HG03045 (cell line): ENCODE measurements around the gene ENTPD3.

Experiments
- ATAC-seq: cut with Tn5 transposase; IDR thresholded peaks from one replicate; pipeline ENCODE4 v1.9.1; 2021; ENCODE audit warnings: mild to moderate bottlenecking, moderate library complexity; ENCODE audit not compliant: unreplicated experiment

Gene ENTPD3, protein sequence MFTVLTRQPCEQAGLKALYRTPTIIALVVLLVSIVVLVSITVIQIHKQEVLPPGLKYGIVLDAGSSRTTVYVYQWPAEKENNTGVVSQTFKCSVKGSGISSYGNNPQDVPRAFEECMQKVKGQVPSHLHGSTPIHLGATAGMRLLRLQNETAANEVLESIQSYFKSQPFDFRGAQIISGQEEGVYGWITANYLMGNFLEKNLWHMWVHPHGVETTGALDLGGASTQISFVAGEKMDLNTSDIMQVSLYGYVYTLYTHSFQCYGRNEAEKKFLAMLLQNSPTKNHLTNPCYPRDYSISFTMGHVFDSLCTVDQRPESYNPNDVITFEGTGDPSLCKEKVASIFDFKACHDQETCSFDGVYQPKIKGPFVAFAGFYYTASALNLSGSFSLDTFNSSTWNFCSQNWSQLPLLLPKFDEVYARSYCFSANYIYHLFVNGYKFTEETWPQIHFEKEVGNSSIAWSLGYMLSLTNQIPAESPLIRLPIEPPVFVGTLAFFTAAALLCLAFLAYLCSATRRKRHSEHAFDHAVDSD

DNA sequence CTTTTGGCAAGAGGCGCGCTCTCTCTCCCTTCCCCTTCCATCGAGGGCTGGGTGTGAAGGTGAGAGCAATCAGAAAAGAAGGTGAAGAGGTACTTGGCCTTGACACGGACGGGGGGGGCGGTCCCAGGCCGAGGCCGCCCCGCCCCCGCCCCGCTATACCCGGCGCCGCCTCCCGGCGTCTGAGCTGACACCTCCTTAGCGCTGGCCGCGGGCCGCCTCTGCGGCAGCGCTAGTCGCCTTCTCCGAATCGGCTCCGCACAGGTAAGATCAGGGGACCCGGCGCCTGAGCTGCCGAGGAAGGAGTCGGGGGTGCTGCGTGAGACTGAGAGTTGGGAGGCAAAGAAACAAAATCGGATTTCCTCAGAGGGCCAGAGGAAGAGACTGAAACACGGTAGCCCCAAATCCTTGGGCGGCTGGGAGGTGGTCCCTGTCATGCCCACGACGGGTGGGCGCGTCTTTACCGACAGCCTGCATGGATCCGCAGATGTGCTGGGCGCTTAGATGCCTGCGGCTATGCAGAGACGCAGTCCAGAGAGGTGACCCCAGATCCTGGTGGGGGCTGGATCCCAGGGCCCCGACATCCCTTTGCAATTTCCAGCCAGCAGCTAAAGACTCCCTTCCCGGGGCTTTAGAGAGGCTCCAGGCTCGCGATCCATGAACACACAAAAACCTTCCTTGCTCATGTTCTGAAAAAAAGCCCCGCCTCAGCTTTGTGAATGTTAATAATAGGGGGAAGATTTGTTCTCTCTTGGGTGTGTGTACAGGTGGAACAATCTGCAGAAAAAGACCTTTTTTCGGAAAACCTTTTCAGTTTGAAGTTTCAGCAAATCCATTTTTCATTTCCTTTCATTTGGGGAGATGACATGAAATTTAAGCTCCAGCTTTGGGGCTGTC, at the start of gene ENTPD3:
Gene ENTPD3 (plus strand): TSS at position 184 of the 894 bp plus-strand sequence. CDS start 874 bp downstream, outside the sequence.
- ATAC-seq, result no peak

DNA sequence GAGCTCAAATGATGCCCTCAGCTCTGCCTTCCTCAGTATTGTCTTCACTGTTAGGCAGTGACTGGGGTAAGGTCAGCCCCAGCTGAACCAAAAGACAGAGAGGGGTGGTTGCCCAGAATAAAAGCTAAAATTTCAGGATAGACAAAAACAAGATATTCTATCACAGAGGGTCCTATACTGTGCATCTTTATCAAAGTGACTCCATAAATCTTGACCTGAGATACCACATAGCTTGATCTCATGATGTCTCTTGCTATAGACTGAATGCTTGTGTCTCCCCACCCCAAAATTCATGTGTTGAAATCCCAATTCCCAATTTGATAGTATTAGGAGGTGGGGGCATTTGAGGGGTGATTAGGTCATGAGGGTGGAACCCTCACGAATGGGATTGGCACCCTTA, 47.1 kb upstream of the ENTPD3 start:
- no peak for ATAC-seq

DNA sequence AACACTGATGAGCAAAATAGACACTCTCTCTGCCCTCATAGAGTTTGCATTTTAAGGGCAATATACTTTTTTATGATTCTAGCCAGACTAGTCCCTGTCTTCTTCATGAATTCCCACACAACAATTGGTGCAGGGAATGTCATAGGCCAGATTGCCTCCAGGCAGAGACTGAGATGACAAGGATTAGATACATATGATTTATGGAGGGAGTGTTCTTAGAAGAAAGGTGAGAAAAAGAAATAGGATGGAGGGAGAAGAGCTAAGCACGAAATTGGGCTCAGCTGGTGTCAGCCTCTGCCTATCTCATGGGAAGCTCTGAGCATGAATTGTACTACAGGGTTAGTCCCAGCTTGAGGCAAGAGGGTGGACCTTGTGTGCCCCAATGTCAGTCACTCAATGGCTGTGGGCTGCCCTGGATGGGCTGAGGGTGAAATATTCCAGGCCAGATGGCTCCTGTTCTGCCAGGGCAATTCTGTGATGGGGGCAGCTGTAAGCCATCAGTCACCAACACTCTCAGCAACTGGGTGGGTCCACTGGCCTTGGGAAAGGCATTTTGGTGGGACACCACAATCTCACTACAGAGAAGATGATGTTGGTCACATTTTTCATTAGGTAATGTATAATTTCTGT, 46.3 kb upstream of the ENTPD3 start:
- ATAC-seq, result no peak

DNA sequence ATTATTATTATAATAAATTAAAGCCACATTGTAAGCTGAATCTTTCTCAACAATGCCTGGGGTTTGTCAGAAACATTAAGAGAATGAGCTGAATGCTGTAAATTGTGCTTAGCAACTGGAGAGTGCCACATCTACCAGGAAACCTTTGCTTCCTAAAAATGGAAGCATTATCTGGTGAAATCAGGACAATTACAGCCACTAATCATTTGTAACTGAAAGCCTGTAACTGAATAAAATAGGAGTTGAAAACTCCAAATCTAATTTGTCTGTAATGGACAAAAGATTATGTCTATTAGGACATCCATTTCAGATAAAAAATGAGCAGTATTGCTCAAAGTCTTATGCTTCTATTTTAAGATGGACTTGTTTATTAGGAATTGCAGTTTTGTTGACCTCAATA, 45.3 kb upstream of the ENTPD3 start:
- no peak for ATAC-seq

DNA sequence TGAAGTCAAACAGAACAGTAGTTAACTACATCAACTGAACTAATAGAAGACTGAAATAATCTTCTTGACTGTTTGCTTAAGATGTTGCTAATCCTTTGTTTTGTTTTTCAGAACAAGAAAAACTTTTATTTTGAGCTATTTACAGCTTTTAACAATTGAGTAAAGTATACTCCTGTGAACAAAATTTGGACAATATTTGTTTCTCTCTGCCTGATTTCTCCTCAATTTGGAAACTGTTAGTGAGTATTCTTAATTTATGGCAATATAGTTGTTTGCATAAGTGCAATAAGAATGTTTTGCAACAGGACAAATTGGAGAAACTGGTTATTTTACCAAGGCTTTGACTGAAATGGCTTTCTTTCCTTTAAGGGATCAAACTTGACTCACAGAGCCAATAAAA, 36.5 kb upstream of the ENTPD3 start:
- no peak for ATAC-seq

DNA sequence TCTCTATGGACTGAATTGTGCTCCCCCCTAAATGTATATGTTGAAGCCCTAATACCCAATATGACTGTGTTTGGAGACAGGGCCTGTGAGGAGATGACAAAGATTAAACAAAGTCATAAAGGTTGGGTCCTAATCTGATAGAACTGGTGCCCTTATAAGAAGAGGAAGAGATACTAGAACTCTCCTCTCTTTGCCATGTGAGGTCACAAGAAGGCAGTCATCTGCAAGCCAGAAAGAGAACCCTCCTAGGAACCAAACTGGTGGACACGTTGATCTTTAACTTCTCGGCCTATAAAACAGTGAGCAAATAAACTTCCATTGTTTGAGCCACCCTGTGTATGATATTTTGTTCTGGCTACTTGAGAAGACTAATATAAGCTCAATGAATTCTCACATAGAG, 31.6 kb upstream of the ENTPD3 start:
- ATAC-seq, result no peak

DNA sequence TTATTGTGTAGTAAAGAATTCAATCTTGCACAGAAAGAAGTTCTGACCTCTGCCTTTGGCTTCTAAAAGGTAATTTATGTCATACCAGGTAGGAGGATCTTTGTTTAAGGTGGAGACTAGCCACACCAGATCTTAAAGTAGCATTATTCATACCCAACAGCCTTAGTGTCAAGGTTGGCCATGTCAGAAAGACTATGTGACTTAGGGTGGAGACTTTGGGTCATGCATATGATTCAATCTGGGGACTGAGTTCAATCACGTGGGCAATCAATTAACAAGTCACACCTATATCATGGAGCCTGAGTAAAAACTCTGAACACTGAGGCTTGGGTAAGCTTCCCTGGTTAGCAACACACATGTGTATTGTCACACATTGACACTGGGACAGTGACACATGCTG, 28.5 kb upstream of the ENTPD3 start:
- ATAC-seq, result no peak

DNA sequence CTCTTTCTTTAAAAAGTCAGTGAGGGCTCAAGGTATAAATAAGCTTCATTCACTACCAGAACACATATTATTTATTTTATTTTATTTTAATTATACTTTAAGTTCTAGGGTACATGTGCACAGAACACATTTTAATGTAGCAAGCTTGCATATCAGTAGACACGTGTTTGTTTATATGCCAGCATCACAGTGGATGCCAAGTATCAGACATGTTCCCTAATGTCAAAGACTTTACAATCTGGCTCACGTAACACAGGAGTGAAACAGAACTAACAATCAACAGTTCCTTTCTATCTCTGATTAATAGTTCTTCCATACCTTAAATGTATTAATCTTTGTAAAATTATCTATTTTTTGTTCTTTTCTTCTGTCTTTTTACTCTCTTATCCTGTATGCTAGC, 23.3 kb upstream of the ENTPD3 start:
- ATAC-seq, result no peak

DNA sequence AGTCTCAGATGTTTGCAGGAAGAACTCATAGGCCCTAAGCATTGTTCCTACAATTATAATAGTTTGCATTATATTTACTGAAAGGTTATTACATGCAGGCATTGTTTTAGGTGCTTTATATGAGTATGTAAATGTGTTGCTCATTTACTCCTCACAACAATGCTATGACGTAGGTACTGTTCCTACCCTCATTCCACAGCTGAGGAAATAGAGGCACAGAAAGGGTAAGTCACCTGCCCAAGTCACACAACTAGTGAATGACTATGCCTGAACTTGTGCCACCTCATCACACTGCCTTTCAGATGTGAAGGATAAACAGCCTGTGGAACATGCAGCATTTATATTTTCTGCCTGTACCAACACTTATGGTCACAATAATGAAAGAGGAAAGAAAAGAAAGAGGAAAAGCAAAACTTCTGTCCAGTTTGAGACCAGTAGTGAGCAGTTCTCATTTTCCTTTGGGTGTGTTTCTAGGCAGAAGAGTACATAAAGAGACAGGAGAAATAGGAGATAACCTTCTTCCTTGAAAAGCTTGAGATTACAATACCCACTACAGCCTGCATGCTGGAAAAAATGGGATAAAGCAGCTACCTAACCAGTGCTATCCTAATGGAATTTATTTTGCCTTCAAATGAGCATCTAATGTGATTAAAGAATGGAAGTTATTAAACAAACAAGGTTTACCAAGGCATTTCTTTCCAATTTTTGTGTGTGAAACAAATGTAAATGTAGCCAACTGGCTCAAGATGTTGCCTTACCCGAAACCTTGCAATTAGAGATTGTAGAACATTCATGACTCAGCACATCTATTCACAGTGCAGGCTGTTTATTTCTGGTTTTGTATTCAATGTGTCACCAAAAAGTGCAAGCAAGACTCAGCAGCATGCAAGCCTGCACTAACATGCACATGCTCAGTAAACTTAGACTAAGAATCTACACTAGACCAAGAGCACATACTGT, 20.5 kb upstream of the ENTPD3 start:
- ATAC-seq, result no peak

DNA sequence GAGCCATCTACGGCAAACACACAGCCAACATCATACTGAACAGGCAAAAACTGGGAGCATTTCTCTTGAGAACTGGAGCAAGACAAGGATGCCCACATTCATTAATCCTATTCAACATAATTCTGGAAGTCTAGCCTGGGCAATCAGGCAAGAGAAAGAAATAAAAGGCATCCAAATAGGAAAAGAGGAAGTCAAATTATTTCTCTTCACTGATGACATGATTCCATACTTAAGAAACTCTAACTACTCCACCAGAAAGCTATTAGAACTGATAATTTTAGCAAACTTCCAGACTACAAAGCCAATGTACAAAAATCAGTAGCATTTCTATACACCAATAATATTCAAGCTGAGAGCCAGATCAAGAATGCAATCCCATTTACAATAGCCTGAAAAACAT, 17.3 kb upstream of the ENTPD3 start:
- no peak for ATAC-seq

DNA sequence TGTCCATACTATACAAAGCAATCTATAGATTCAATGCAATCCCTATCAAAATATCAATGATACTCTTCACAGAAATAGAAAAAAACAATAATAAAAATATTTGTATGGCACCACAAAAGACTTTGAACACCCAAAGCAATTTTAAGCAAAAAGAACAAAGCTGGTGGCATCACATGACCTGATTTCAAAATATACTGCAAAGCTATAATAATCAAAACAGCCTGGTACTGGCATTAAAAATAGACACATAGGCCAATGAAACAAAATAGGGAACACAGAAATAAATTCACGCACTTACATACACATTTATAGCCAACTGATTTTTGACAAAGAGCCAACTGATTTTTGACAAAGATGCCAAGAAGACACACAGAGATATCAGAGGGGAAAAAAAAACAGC, 9.2 kb upstream of the ENTPD3 start:
- no peak for ATAC-seq

DNA sequence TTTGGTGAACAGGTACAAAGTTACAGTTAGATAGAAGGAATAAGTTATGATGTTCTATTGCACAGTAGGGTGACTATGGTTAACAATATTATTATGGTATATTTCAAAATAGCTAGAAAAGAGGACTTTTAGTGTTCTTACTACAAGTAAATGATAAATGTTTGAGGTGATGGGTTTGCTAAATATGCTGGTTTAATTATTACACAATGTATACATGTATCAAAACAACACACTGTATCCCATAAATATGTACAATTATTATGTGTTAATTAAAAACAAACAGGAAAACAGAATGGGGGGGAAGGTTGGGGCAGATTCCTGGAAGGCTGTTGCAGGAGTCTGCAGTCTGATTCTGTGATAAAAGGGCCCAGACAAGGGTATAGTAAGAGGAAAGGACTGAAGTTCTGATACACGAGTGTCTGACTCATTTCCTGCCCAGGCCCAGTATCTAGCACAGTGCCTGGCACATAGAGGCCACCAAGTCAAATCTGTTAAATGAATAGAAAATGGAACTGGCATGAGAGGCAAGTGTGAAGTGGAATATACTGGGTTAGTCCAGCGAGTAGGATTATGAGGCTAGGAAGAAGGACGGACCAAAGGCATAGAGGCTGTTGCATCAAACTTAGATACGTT, 7.2 kb upstream of the ENTPD3 start:
- ATAC-seq, result no peak

DNA sequence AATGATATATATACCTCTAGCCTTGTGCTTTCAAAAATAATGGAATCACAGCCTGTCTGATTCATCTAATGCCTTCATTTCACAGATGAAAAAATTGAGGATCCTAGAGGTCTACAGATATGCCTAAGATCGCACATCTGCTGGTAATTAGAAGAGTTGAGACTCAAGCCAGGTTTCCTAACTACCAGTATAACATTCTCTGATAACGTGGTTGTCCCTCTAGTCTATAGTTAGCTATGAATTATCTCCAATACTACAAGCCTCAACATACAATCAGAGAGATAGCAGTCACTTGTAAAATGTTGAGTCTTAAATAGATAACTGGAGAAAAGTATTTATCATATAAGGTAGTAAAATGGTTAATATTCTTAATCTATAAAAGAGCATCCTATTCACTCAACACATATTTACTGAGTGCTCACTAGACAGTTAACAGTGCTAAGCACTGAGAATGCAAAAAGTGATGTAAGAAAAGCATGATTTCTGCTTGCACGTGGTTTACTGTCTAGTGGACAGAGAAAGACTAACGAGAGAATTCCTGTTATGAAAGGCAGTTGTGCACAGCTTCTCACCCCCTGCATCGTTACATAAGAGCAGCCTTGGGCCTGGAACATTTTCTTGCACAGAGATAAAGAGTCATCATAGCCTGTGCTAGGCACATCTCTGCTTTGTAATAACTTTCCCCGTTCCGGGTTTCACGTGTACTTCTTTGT, 4.9 kb upstream of the ENTPD3 start:
- ATAC-seq, result no peak

DNA sequence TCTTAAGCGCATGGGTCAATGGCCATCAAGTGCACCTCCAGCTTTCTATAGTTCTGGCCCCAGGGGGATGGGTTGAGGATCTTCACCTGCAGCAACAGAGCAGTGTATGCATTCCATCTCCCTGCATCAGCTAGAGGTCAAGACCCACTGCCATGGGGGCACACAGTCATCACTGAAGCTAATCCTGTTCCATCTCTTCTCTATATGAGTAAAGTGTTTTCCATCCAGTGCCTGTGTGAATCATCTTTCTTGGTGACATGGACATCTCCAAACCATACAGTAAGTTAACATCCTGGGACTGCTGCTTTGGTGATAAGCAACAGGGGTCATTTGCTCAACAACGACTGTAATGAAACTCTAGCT, 4.4 kb upstream of the ENTPD3 start:
- no peak for ATAC-seq

DNA sequence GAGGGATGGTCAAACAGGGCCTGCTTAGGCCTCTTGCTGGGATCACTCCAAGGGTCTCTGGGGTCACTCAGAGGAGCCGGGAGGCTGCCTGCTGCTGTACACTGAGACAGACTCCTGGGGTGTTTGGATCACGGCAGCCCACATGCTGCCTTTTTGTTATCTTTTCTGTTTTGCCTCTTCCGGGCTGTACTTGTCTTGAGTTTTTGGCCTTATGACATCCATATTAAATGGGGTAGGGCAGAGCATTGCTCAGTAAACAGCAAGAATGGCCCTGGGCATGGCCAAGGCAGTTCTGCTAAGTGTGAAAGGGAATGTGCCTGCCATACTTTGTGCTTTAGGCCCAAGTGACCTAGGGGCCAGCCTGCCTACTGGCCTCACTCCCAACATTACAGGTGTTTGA, 771 bp upstream of the ENTPD3 start:
- ATAC-seq, result no peak

DNA sequence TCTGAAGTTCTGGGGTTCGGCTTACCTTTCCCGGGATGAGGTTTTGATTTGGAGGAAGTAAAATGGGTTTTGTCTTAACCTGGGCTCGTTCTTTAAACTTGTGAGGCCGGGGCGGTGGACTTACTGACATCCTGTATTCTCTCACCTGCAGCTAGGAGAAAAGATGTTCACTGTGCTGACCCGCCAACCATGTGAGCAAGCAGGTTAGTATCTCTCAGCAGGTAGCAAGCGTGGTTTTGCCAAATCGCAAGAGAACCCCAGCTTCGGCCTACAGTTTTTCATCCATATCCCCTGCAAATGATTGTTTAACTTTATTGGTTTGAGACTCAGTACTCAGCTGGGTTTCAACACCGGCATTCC, 891 bp downstream of the ENTPD3 start:
- ATAC-seq, result no peak

DNA sequence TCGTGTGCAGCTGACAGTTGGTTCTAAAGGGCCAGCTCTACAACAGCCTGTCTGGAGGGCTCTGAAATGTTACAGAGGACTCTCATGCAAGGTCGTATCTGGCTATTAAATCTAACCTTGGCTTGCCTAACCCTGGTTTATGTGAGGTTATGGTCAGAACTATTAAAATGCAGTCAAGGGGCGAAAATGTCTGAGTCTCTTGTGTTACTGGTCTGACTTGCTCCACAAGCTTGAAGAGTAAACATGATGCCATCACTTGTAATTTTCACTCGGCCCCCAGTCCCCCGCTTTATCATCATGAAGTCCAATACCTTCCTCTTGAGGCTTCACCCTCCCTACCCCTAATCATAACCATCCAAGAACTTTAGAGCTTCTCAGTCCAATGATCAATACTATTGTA, 9.4 kb downstream of the ENTPD3 start:
- ATAC-seq, result no peak

DNA sequence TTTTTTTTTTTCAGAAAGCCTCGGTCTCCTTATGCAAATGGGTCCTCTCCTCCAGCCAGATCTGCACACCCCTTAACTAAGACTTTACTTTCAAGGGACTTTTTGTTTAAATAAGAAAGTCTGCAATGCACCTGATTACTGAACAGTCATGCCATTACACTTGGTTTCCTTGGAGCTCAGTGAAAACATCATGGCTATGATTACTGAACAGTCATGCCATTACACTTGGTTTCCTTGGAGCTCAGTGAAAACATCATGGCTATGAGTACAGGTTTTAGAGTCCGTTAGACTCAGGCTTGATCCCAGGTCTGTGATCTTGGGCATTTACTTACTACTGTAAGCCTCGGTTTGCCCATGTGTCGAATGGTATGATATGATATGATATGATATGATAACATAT, 10.1 kb downstream of the ENTPD3 start:
- ATAC-seq, result no peak

DNA sequence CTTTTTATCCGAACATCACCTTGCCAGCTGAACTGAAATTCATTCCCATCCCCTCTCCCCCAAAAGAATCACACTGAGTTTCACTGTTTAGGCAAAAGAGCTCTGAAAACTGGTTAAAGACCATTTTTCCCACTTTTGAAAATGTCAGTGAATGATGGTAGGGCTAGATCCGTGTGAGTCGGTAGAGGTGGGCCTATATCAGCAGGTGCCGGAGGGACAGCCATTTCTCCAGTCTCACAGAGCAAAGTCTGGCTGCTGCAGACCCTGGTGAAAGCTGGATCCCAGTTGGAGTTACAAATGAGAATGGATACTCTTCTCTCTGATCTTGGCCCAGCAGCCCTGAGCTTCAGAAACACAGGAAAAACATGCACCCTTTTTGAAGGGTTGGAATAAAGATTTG, 10.9 kb downstream of the ENTPD3 start:
- no peak for ATAC-seq
